ENCODE results near the gene ARPC2. TPM values are rescaled to one million over a fixed set of nuclear protein-coding genes. Genes with fewer than 3 reads are reported as not detected.

ARPC2 gene
- total RNA-seq, 1 experiment from 2014 or later = 273 TPM

DNA sequence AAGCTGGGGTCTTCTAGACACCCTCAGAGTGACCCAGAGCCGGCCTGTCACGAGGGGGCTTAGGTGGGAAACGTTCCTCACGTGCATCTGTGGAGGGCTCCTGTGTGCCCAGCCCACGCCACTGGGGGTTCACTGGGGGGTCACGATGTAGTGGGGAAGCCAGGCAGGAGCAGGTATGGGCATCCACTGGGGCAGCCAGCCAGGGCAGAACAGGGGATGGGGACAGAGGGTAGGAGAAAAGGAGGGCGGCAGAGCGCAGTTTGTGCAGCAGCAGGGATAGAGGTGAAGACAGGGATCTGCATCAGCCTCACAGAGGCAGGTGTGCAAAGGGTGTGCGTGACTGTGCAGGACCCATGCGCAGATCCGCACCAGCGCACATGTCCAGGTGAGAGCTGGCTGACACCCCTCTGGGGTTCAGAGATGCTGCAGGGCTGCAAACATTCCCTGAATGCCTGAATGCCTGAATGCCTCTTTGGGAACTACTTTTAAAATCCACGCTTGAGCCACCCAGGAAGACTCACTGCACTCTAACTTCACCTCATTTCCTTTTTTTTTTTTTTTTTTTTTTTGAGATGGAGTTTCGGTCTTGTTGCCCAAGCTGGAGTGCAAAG is 63.4 kb downstream of the ARPC2 start:
- peaks cover 44% of the 10 kb centered on the region for H3K4me1 ChIP-seq (replicated peaks; ENCODE audit: insufficient read depth)
- H3K27ac ChIP-seq = no peak overlapping the region
- no peak overlapping the region for H3K4me2 ChIP-seq
- intact Hi-C loops (cut with micrococcal nuclease; ENCODE audit: unreplicated experiment) = no loop called here
- H3K79me2 ChIP-seq (ENCODE audit: low read depth) = peaks cover 59% of the 10 kb centered on the region
- no peak overlapping the region for H2AFZ ChIP-seq
- peaks cover 44% of the 10 kb centered on the region for H3F3A ChIP-seq (ENCODE audit: insufficient read depth, low read depth)
- no TSS peak for BruUV-seq (replicated peaks)
- no peak overlapping the region for H3K4me3 ChIP-seq
- H4K20me1 ChIP-seq (ENCODE audit: insufficient read depth) = no peaks in the 10 kb centered on the region
- H3K36me3 ChIP-seq (ENCODE audit: low read depth) = peaks cover 27% of the 10 kb centered on the region
- no peaks in the 10 kb centered on the region for H3K9me2 ChIP-seq (ENCODE audit: insufficient read depth)
- TF ChIP-seq EZH2 (IDR thresholded peaks at IDR 0.05; ENCODE audit: low read depth) (no peak), CTCF (conservative IDR thresholded peaks at IDR 0.05) (no peak)
- H3K27me3 ChIP-seq (ENCODE audit: insufficient read depth, low read depth) = no peaks in the 10 kb centered on the region
- CTCF ChIA-PET = no interaction called here
- POLR2A ChIA-PET (ENCODE audit: unreplicated experiment) = no interaction called here
- H3K9me3 ChIP-seq (ENCODE audit: insufficient read depth, low read depth) = no peaks in the 10 kb centered on the region
- no peak for DNase-seq

GRCh38 chr2:218281449-218281848 is 64.5 kb downstream of the ARPC2 start:
- intact Hi-C loops (cut with micrococcal nuclease; ENCODE audit: unreplicated experiment) = no loop called here
- ChIA-PET POLR2A (ENCODE audit: unreplicated experiment) (interaction anchor here (0.5 to 0.7 kb wide), 3 partner anchors 15 to 932 kb away, joined by 3 to 6 read pairs (median 5); no protein-coding TSS in a partner anchor), CTCF (interaction anchor here (1.0 kb wide), 1 partner anchor 115 kb away, joined by 5 read pairs; no protein-coding TSS in a partner anchor)
- H2AFZ ChIP-seq = no peak overlapping the region
- peak overlapping the region; percentile 51 for H3K4me3 ChIP-seq
- H3K4me1 ChIP-seq (replicated peaks; ENCODE audit: insufficient read depth) = peaks cover 55% of the 10 kb centered on the region
- H3F3A ChIP-seq (ENCODE audit: insufficient read depth, low read depth) = peaks cover 51% of the 10 kb centered on the region
- H3K36me3 ChIP-seq (ENCODE audit: low read depth) = peaks cover 23% of the 10 kb centered on the region
- H3K9me3 ChIP-seq (ENCODE audit: insufficient read depth, low read depth) = no peaks in the 10 kb centered on the region
- DNase-seq = peak; percentile 54 to 78
- peak overlapping the region; percentile 98 for H3K27ac ChIP-seq
- H3K27me3 ChIP-seq (ENCODE audit: insufficient read depth, low read depth) = no peaks in the 10 kb centered on the region
- no peaks in the 10 kb centered on the region for H4K20me1 ChIP-seq (ENCODE audit: insufficient read depth)
- H3K9me2 ChIP-seq (ENCODE audit: insufficient read depth) = no peaks in the 10 kb centered on the region
- H3K79me2 ChIP-seq (ENCODE audit: low read depth) = peaks cover 70% of the 10 kb centered on the region
- TF ChIP-seq EZH2 (IDR thresholded peaks at IDR 0.05; ENCODE audit: low read depth) (no peak), CTCF (conservative IDR thresholded peaks at IDR 0.05) (no peak)
- BruUV-seq (replicated peaks) = no TSS peak
- H3K4me2 ChIP-seq = peak overlapping the region; percentile 94

- intact Hi-C loops (cut with micrococcal nuclease; ENCODE audit: unreplicated experiment) = loop anchor here (1.0 kb wide), 1 partner anchor 16 kb away; no protein-coding TSS in a partner anchor
- Histone ChIP-seq H3K27ac (peak overlapping the region; percentile 98), H3K36me3 (ENCODE audit: low read depth) (peaks cover 18% of the 10 kb centered on the region), H3K79me2 (ENCODE audit: low read depth) (peaks cover 72% of the 10 kb centered on the region), H4K20me1 (ENCODE audit: insufficient read depth) (no peaks in the 10 kb centered on the region), H3K4me1 (replicated peaks; ENCODE audit: insufficient read depth) (peaks cover 63% of the 10 kb centered on the region), H3K4me2 (peak overlapping the region; percentile 94), H2AFZ (no peak overlapping the region), H3K9me2 (ENCODE audit: insufficient read depth) (no peaks in the 10 kb centered on the region), H3K9me3 (ENCODE audit: insufficient read depth, low read depth) (no peaks in the 10 kb centered on the region), H3K27me3 (ENCODE audit: insufficient read depth, low read depth) (no peaks in the 10 kb centered on the region), H3F3A (ENCODE audit: insufficient read depth, low read depth) (peaks cover 59% of the 10 kb centered on the region), H3K4me3 (peak overlapping the region; percentile 51)
- ChIA-PET POLR2A (ENCODE audit: unreplicated experiment) (interaction anchor here (0.5 to 1.2 kb wide), 8 partner anchors 9 to 431 kb away, joined by 3 to 15 read pairs (median 6); no protein-coding TSS in a partner anchor), CTCF (interaction anchor here (1.0 to 1.4 kb wide), 5 partner anchors 9 to 114 kb away, joined by 3 to 6 read pairs (median 3); no protein-coding TSS in a partner anchor)
- no TSS peak for BruUV-seq (replicated peaks)
- TF ChIP-seq EZH2 (IDR thresholded peaks at IDR 0.05; ENCODE audit: low read depth) = no peak
- TF ChIP-seq CTCF (conservative IDR thresholded peaks at IDR 0.05) = no peak
- DNase-seq = peak; percentile 95 to 96
These were observed 65.4 kb downstream of the ARPC2 start for GRCh38 chr2:218282173-218282991.
